Measurements from ENCODE around the gene SET. TPM values are rescaled to one million over a fixed set of nuclear protein-coding genes. Genes with fewer than 3 reads are reported as not detected.

SET gene
- total RNA-seq, 1 donor from 2014 or later: 336 TPM

DNA sequence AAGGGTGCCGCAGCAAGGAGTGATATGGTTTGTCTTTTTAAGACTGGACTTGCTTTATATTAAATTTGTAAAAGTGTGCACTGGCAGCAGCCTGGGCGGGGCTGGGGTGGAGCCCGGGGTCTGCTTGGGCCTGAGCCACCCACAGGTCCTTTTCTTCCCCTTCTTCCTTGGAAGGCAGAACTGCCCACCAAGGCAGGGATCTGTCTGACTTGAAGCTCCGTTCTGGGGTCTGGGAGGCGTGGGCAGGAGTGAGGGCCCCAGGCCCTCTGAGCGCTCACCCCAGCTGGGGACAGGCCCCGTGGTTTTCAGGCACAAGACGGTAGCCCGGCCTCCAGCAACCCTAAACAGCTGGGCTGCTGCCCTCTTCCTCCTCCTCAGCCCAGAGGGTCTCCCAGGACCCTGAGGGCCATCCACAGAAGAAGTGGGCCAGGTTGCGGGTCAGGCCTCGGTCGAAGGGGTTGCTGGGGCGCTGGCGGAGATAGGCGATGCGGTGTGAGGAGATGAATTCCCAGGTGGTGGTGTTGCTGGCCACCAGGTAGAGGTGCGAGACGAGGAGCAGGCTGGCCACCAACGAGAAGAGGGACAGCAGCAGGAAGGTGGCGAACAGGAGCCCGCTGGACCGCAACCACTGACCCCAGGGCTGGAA, 31.9 kb downstream of the SET start:
- peaks cover 0 to 2% (median 2%) of the 10 kb centered on the region in 3 donors for H3K36me3 ChIP-seq (ENCODE audit: control insufficient read depth in 3 of 3, insufficient read depth in 3 of 3, low read length in 3 of 3)
- peaks cover 9 to 18% (median 13%) of the 10 kb centered on the region in 3 donors for H3K4me1 ChIP-seq (ENCODE audit: control insufficient read depth in 3 of 3, insufficient read depth in 3 of 3, low read length in 3 of 3)
- no peak overlapping the region for H3K4me3 ChIP-seq (ENCODE audit: low read length in 3 of 3)
- H3K9ac ChIP-seq (ENCODE audit: low read depth in 1 of 3, low read length in 3 of 3): no peak overlapping the region
- H3K9me3 ChIP-seq (ENCODE audit: control insufficient read depth in 3 of 3, low read length in 3 of 3): no peaks in the 10 kb centered on the region
- H3K27me3 ChIP-seq (ENCODE audit: control insufficient read depth in 3 of 3, insufficient read depth in 3 of 3, low read length in 3 of 3): no peaks in the 10 kb centered on the region
- no peak overlapping the region for H3K27ac ChIP-seq (ENCODE audit: low read depth, low read length)

DNA sequence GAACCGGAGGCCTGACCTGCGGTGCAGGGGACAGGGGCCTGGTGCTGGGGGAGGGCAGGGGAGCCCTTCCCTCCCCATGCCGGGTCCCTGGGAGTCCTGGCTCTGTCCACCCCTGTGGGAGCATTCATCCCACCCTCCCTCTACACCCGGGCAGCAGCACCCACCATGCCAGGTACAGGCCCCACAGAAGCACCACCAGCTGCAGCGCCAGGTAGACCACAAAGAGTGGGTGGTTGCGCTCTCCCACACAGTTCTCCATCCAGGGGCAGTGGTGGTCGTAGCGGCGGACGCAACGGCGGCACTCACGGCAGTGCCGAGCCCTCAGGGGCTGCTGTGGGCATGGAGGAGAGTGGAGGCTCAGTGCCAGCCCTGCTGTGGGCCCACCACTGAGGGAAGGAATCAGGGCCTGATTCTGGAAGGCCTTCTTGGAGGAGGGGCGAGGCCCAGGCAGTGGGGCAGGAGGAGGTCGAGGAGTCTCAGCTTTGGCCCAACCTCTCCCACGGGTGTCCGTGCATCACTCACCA, 32.5 kb downstream of the SET start:
- Histone ChIP-seq H3K9ac (ENCODE audit: low read depth in 1 of 3, low read length in 3 of 3) (no peak overlapping the region), H3K36me3 (ENCODE audit: control insufficient read depth in 3 of 3, insufficient read depth in 3 of 3, low read length in 3 of 3) (peaks cover 0 to 2% (median 2%) of the 10 kb centered on the region in 3 donors), H3K4me1 (ENCODE audit: control insufficient read depth in 3 of 3, insufficient read depth in 3 of 3, low read length in 3 of 3) (peaks cover 9 to 18% (median 13%) of the 10 kb centered on the region in 3 donors), H3K9me3 (ENCODE audit: control insufficient read depth in 3 of 3, low read length in 3 of 3) (no peaks in the 10 kb centered on the region), H3K27ac (ENCODE audit: low read depth, low read length) (no peak overlapping the region), H3K27me3 (ENCODE audit: control insufficient read depth in 3 of 3, insufficient read depth in 3 of 3, low read length in 3 of 3) (no peaks in the 10 kb centered on the region), H3K4me3 (ENCODE audit: low read length in 3 of 3) (no peak overlapping the region)

GRCh38 chr9:128722380-128723351, 33.6 kb downstream of the SET start:
- Histone ChIP-seq H3K9ac (ENCODE audit: low read depth in 1 of 3, low read length in 3 of 3) (no peak overlapping the region), H3K27me3 (ENCODE audit: control insufficient read depth in 3 of 3, insufficient read depth in 3 of 3, low read length in 3 of 3) (no peaks in the 10 kb centered on the region), H3K4me3 (ENCODE audit: low read length in 3 of 3) (no peak overlapping the region), H3K36me3 (ENCODE audit: control insufficient read depth in 3 of 3, insufficient read depth in 3 of 3, low read length in 3 of 3) (peaks cover 0 to 2% (median 2%) of the 10 kb centered on the region in 3 donors), H3K27ac (ENCODE audit: low read depth, low read length) (no peak overlapping the region), H3K4me1 (ENCODE audit: control insufficient read depth in 3 of 3, insufficient read depth in 3 of 3, low read length in 3 of 3) (peaks cover 9 to 18% (median 13%) of the 10 kb centered on the region in 3 donors), H3K9me3 (ENCODE audit: control insufficient read depth in 3 of 3, low read length in 3 of 3) (no peaks in the 10 kb centered on the region)

DNA sequence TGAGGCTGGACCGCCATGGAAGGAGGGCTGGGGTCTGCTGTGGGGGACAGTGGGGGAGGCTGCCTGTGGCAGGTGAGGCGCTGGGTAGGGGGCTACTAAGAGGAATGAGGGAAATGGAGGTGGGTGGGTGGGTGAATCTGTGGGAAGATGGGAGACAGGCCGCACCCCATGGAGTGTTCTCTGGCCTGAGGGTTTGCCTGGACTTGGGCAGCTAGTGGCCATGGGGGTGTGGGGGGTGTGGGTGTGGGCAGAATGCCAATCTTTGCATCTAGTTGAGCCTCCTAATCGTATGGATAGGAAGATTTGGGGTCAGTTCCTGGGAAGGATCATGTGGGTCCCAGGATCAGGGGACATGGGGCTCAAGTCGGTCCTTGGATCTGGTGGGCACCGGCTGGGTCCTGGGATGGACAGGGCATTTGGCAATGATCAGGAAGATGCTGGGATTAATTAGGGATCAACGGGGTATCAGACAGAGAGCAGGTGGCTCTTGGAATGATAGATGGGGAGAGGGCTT, 34.4 kb downstream of the SET start:
- Histone ChIP-seq H3K4me1 (ENCODE audit: control insufficient read depth in 3 of 3, insufficient read depth in 3 of 3, low read length in 3 of 3) (peaks cover 9 to 18% (median 13%) of the 10 kb centered on the region in 3 donors), H3K36me3 (ENCODE audit: control insufficient read depth in 3 of 3, insufficient read depth in 3 of 3, low read length in 3 of 3) (peaks cover 0 to 2% (median 2%) of the 10 kb centered on the region in 3 donors), H3K27me3 (ENCODE audit: control insufficient read depth in 3 of 3, insufficient read depth in 3 of 3, low read length in 3 of 3) (no peaks in the 10 kb centered on the region), H3K9ac (ENCODE audit: low read depth in 1 of 3, low read length in 3 of 3) (peak overlapping the region; percentile 65 to 82 (median 69)), H3K4me3 (ENCODE audit: low read length in 3 of 3) (peak overlapping the region; percentile 71 to 84 (median 78)), H3K27ac (ENCODE audit: low read depth, low read length) (no peak overlapping the region), H3K9me3 (ENCODE audit: control insufficient read depth in 3 of 3, low read length in 3 of 3) (no peaks in the 10 kb centered on the region)

GRCh38 chr9:128723866-128724743, 35.1 kb downstream of the SET start, which contains the start of gene ZDHHC12:
TSS of gene ZDHHC12 (minus strand) at chr9:128724127. CDS start at chr9:128724093, 34 bp downstream.
- peak within 1 kb of the TSS; percentile 65 to 82 (median 69) for H3K9ac ChIP-seq (ENCODE audit: low read depth in 1 of 3, low read length in 3 of 3)
- peaks cover 9 to 18% (median 13%) of the 10 kb centered on the region in 3 donors for H3K4me1 ChIP-seq (ENCODE audit: control insufficient read depth in 3 of 3, insufficient read depth in 3 of 3, low read length in 3 of 3)

DNA sequence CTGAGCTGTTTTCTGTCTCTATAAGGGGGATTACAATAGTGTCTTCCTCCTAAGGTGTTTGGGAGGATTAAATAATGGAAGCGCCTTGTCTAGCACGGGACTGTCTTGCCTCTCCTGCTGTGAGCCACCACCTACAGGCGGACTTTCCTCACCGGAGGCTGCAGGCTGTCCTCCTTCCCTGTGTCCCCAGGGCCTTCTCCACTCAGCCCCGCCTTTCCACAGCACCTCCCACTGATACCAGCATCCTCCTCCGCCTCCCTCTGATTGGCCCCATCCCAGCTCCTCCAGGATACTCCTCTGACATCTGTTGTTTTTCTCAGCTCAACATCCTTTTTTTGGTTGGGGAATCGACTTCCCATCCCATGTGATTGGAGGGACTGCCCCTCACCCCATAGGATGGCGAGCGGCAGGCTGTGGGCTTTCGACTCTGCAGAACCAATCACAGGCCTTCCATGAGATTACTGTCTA, 35.8 kb downstream of the SET start:
- Histone ChIP-seq H3K9me3 (ENCODE audit: control insufficient read depth in 3 of 3, low read length in 3 of 3) (no peaks in the 10 kb centered on the region), H3K4me3 (ENCODE audit: low read length in 3 of 3) (peak overlapping the region; percentile 71 to 84 (median 78)), H3K4me1 (ENCODE audit: control insufficient read depth in 3 of 3, insufficient read depth in 3 of 3, low read length in 3 of 3) (peaks cover 9 to 18% (median 13%) of the 10 kb centered on the region in 3 donors), H3K36me3 (ENCODE audit: control insufficient read depth in 3 of 3, insufficient read depth in 3 of 3, low read length in 3 of 3) (peaks cover 0 to 2% (median 2%) of the 10 kb centered on the region in 3 donors), H3K27me3 (ENCODE audit: control insufficient read depth in 3 of 3, insufficient read depth in 3 of 3, low read length in 3 of 3) (no peaks in the 10 kb centered on the region), H3K27ac (ENCODE audit: low read depth, low read length) (peak overlapping the region; percentile 9), H3K9ac (ENCODE audit: low read depth in 1 of 3, low read length in 3 of 3) (peak overlapping the region; percentile 6 to 70 (median 10))

More at GRCh38 chr9:128723866-128724743, 35.1 kb downstream of the SET start, which contains the start of gene ZDHHC12:
- peaks cover 0 to 2% (median 2%) of the 10 kb centered on the region in 3 donors for H3K36me3 ChIP-seq (ENCODE audit: control insufficient read depth in 3 of 3, insufficient read depth in 3 of 3, low read length in 3 of 3)
- H3K9me3 ChIP-seq (ENCODE audit: control insufficient read depth in 3 of 3, low read length in 3 of 3): no peaks in the 10 kb centered on the region
- peak within 1 kb of the TSS; percentile 71 to 84 (median 78) for H3K4me3 ChIP-seq (ENCODE audit: low read length in 3 of 3)
- H3K27ac ChIP-seq (ENCODE audit: low read depth, low read length): peak within 1 kb of the TSS; percentile 9
- H3K27me3 ChIP-seq (ENCODE audit: control insufficient read depth in 3 of 3, insufficient read depth in 3 of 3, low read length in 3 of 3): no peaks in the 10 kb centered on the region

- Histone ChIP-seq H3K27ac (ENCODE audit: low read depth, low read length) (no peak overlapping the region), H3K9me3 (ENCODE audit: control insufficient read depth in 3 of 3, low read length in 3 of 3) (no peaks in the 10 kb centered on the region)
Measured at GRCh38 chr9:128727640-128728248, 38.7 kb downstream of the SET start.

DNA sequence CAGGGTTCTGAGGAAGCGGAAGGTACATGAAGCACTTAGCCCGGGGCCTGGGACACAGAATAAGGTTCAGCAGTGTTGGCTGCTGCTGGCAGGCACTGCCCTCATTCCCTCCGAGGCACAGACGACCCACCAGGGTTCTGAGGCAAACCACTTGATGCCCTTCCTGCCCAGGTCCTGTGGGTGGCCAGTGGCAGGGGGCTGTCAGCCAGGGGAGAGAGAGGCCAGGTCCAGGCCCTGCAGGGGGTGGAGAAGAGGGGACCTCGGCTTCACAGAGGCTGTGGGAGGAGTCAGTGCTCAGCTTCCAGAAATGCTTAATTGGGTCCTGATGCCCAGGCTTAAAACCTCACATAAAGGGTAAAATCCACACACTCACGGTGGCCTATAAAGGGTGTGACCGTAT, 39.3 kb downstream of the SET start:
- Histone ChIP-seq H3K36me3 (ENCODE audit: control insufficient read depth in 3 of 3, insufficient read depth in 3 of 3, low read length in 3 of 3) (peaks cover 11 to 22% (median 17%) of the 10 kb centered on the region in 3 donors), H3K9me3 (ENCODE audit: control insufficient read depth in 3 of 3, low read length in 3 of 3) (no peaks in the 10 kb centered on the region), H3K4me1 (ENCODE audit: control insufficient read depth in 3 of 3, insufficient read depth in 3 of 3, low read length in 3 of 3) (peaks cover 9 to 14% (median 13%) of the 10 kb centered on the region in 3 donors), H3K4me3 (ENCODE audit: low read length in 3 of 3) (no peak overlapping the region), H3K27me3 (ENCODE audit: control insufficient read depth in 3 of 3, insufficient read depth in 3 of 3, low read length in 3 of 3) (no peaks in the 10 kb centered on the region), H3K27ac (ENCODE audit: low read depth, low read length) (no peak overlapping the region), H3K9ac (ENCODE audit: low read depth in 1 of 3, low read length in 3 of 3) (no peak overlapping the region)

More at GRCh38 chr9:128727640-128728248, 38.7 kb downstream of the SET start:
- Histone ChIP-seq H3K4me1 (ENCODE audit: control insufficient read depth in 3 of 3, insufficient read depth in 3 of 3, low read length in 3 of 3) (peaks cover 9 to 18% (median 13%) of the 10 kb centered on the region in 3 donors), H3K4me3 (ENCODE audit: low read length in 3 of 3) (no peak overlapping the region), H3K36me3 (ENCODE audit: control insufficient read depth in 3 of 3, insufficient read depth in 3 of 3, low read length in 3 of 3) (peaks cover 6 to 19% (median 13%) of the 10 kb centered on the region in 3 donors), H3K27me3 (ENCODE audit: control insufficient read depth in 3 of 3, insufficient read depth in 3 of 3, low read length in 3 of 3) (no peaks in the 10 kb centered on the region), H3K9ac (ENCODE audit: low read depth in 1 of 3, low read length in 3 of 3) (no peak overlapping the region)
